SU-DHL-6 (cell line): Measurements from ENCODE around the gene TNFRSF9.

Source experiments
- EZH2phosphoT487 ChIP-seq: fragments of 200-600 bp; sonication (generic), shearing (Covaris generic); conservative IDR thresholded peaks from 2 replicates; pipeline ENCODE4 v1.6.1; 2018; ENCODE audit warnings: mild to moderate bottlenecking, antibody characterized with exemption, low read length, moderate library complexity, mixed read lengths
- TF ChIP-seq, protein P1 (sequence below): fragments of 200-600 bp; sonication (generic); IDR thresholded peaks from one replicate; pipeline ENCODE4 v1.5.1; 2017; ENCODE audit warnings: antibody characterized with exemption, mild to moderate bottlenecking, low read length, moderate library complexity; ENCODE audit not compliant: insufficient read depth, poor library complexity, severe bottlenecking

DNA sequence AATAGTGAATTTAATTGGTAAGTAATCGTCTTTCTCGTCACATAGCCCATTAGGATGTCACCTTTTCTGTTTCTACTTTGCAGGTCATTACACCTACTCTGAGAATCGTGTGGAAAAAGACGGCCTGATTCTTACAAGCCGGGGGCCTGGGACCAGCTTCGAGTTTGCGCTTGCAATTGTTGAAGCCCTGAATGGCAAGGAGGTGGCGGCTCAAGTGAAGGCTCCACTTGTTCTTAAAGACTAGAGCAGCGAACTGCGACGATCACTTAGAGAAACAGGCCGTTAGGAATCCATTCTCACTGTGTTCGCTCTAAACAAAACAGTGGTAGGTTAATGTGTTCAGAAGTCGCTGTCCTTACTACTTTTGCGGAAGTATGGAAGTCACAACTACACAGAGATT, 44.2 kb upstream of the TNFRSF9 start:
- TF ChIP-seq, protein P1, sequence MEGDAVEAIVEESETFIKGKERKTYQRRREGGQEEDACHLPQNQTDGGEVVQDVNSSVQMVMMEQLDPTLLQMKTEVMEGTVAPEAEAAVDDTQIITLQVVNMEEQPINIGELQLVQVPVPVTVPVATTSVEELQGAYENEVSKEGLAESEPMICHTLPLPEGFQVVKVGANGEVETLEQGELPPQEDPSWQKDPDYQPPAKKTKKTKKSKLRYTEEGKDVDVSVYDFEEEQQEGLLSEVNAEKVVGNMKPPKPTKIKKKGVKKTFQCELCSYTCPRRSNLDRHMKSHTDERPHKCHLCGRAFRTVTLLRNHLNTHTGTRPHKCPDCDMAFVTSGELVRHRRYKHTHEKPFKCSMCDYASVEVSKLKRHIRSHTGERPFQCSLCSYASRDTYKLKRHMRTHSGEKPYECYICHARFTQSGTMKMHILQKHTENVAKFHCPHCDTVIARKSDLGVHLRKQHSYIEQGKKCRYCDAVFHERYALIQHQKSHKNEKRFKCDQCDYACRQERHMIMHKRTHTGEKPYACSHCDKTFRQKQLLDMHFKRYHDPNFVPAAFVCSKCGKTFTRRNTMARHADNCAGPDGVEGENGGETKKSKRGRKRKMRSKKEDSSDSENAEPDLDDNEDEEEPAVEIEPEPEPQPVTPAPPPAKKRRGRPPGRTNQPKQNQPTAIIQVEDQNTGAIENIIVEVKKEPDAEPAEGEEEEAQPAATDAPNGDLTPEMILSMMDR: no peak
- TF ChIP-seq EZH2phosphoT487: no peak
